HG02623 (cell line): ENCODE results near the gene TLX2.

ENCODE experiments used
- ATAC-seq: cut with Tn5 transposase; IDR thresholded peaks from one replicate; pipeline ENCODE4 v1.9.1; 2021; ENCODE audit warnings: moderate library complexity; ENCODE audit not compliant: unreplicated experiment

The TLX2 gene

GRCh38 chr2:74511104-74511989, 2.9 kb upstream of the TLX2 start:
- ATAC-seq, result no peak

GRCh38 chr2:74512744-74513604, 1.3 kb upstream of the TLX2 start:
- no peak for ATAC-seq

- ATAC-seq, result no peak
These were observed 464 bp upstream of the TLX2 start for GRCh38 chr2:74513605-74514367.

GRCh38 chr2:74515271-74515980, 1.2 kb downstream of the TLX2 start:
- ATAC-seq, result no peak

- ATAC-seq, result no peak
These were observed 1.9 kb downstream of the TLX2 start for GRCh38 chr2:74515981-74516633.

GRCh38 chr2:74516650-74517049, 2.4 kb downstream of the TLX2 start:
- ATAC-seq, result no peak

GRCh38 chr2:74522516-74522915, 8.3 kb downstream of the TLX2 start:
- ATAC-seq, result no peak

GRCh38 chr2:74524005-74524404, 9.8 kb downstream of the TLX2 start:
- no peak for ATAC-seq

GRCh38 chr2:74524955-74525716, 10.9 kb downstream of the TLX2 start:
- no peak for ATAC-seq

GRCh38 chr2:74525717-74526648, 11.7 kb downstream of the TLX2 start, which contains the start of gene DQX1:
DQX1 (minus strand) TSS chr2:74526231; CDS start chr2:74525729, 502 bp downstream.
- no peak for ATAC-seq

- no peak for ATAC-seq
These were observed 12.5 kb downstream of the TLX2 start for GRCh38 chr2:74526649-74527230.

GRCh38 chr2:74527741-74528140, 13.5 kb downstream of the TLX2 start:
- ATAC-seq, result no peak

GRCh38 chr2:74528600-74529356, 14.5 kb downstream of the TLX2 start:
- ATAC-seq, result peak; percentile 4

- peak; percentile 74 for ATAC-seq
These were observed 15.3 kb downstream of the TLX2 start, which contains the start of the genes AUP1 and HTRA2 for GRCh38 chr2:74529357-74530238. AUP1 (minus strand) TSS chr2:74529706; CDS start chr2:74529629, 77 bp downstream. HTRA2 (plus strand) TSS chr2:74529933; CDS start chr2:74530007, 74 bp downstream.

GRCh38 chr2:74530239-74531187, 16.3 kb downstream of the TLX2 start:
- peak; percentile 29 for ATAC-seq
